ENCODE measurements around the gene FAAH.
"Not testable (repeated sequence)": the region's sequence is repeated elsewhere in the genome, so short reads cannot be mapped to it uniquely, and the experiment has no call there.

FAAH gene

GRCh38 chr1:46394108-46394871 lies at the start of gene FAAH:
TSS of gene FAAH (plus strand) at chr1:46394317. CDS start at chr1:46394349, 32 bp downstream.
- TF ChIP-seq CTCF (IDR thresholded peaks at IDR 0.05; ENCODE audit: low read depth, low read length): no peak
- H3K4me3 ChIP-seq (ENCODE audit: low read depth, low read length): peak within 1 kb of the TSS; percentile 21
- DNase-seq (ENCODE audit: low read depth, low spot score): peak; percentile 38
- in situ Hi-C loops (cut with HindIII; ENCODE audit: low sequenced_read_pairs): no loop called here

- DNase-seq (ENCODE audit: low read depth, low spot score): no peak
- H3K4me3 ChIP-seq (ENCODE audit: low read depth, low read length): no peak overlapping the region
- in situ Hi-C loops (cut with HindIII; ENCODE audit: low sequenced_read_pairs): no loop called here
- no peak for TF ChIP-seq CTCF (IDR thresholded peaks at IDR 0.05; ENCODE audit: low read depth, low read length)
Observed at GRCh38 chr1:46344481-46344880, 49.6 kb upstream of the FAAH start.

- TF ChIP-seq CTCF (IDR thresholded peaks at IDR 0.05; ENCODE audit: low read depth, low read length): no peak
- DNase-seq (ENCODE audit: low read depth, low spot score): no peak
- in situ Hi-C loops (cut with HindIII; ENCODE audit: low sequenced_read_pairs): no loop called here
- no peak overlapping the region for H3K4me3 ChIP-seq (ENCODE audit: low read depth, low read length)
Observed at GRCh38 chr1:46345281-46345680, 48.8 kb upstream of the FAAH start.

GRCh38 chr1:46352363-46352762 lies 41.8 kb upstream of the FAAH start:
- no peak for DNase-seq (ENCODE audit: low read depth, low spot score)
- in situ Hi-C loops (cut with HindIII; ENCODE audit: low sequenced_read_pairs): no loop called here
- TF ChIP-seq CTCF (IDR thresholded peaks at IDR 0.05; ENCODE audit: low read depth, low read length): no peak
- no peak overlapping the region for H3K4me3 ChIP-seq (ENCODE audit: low read depth, low read length)

GRCh38 chr1:46355920-46356319 lies 38.2 kb upstream of the FAAH start:
- in situ Hi-C loops (cut with HindIII; ENCODE audit: low sequenced_read_pairs); H3K4me3 ChIP-seq (ENCODE audit: low read depth, low read length); DNase-seq (ENCODE audit: low read depth, low spot score): not testable (repeated sequence)

GRCh38 chr1:46362158-46362557 lies 32.0 kb upstream of the FAAH start:
- in situ Hi-C loops (cut with HindIII; ENCODE audit: low sequenced_read_pairs): no loop called here
- H3K4me3 ChIP-seq (ENCODE audit: low read depth, low read length): no peak overlapping the region
- no peak for TF ChIP-seq CTCF (IDR thresholded peaks at IDR 0.05; ENCODE audit: low read depth, low read length)
- DNase-seq (ENCODE audit: low read depth, low spot score): no peak

GRCh38 chr1:46363121-46363520 lies 31.0 kb upstream of the FAAH start:
- in situ Hi-C loops (cut with HindIII; ENCODE audit: low sequenced_read_pairs): no loop called here
- no peak overlapping the region for H3K4me3 ChIP-seq (ENCODE audit: low read depth, low read length)
- TF ChIP-seq CTCF (IDR thresholded peaks at IDR 0.05; ENCODE audit: low read depth, low read length): no peak
- no peak for DNase-seq (ENCODE audit: low read depth, low spot score)

All from astrocyte of the spinal cord (primary cell).